ENCODE measurements around the gene PUM2.
A peak's percentile ranks its signal among the peaks of the same experiment; 100 is the strongest.

The PUM2 gene

GRCh38 chr2:20327370-20327769, 23.3 kb downstream of the PUM2 start:
- Histone ChIP-seq H3K36me3 (ENCODE audit: insufficient read depth, low read length) (peaks cover 29% of the 10 kb centered on the region), H3K9ac (ENCODE audit: low read depth, low read length) (peak overlapping the region; percentile 0), H3K4me3 (ENCODE audit: low read length) (no peak overlapping the region), H3K4me2 (ENCODE audit: low read length) (peak overlapping the region; percentile 40), H3K9me3 (replicated peaks; ENCODE audit: low read length) (no peaks in the 10 kb centered on the region), H3K4me1 (ENCODE audit: control insufficient read depth, insufficient read depth, low read length) (peaks cover 25% of the 10 kb centered on the region), H3K27me3 (ENCODE audit: control insufficient read depth, insufficient read depth, low read length) (no peaks in the 10 kb centered on the region)

GRCh38 chr2:20326163-20326780, 24.4 kb downstream of the PUM2 start:
- Histone ChIP-seq H3K4me2 (ENCODE audit: low read length) (no peak overlapping the region), H3K36me3 (ENCODE audit: insufficient read depth, low read length) (peaks cover 30% of the 10 kb centered on the region), H3K9ac (ENCODE audit: low read depth, low read length) (no peak overlapping the region), H3K9me3 (replicated peaks; ENCODE audit: low read length) (no peaks in the 10 kb centered on the region), H3K27me3 (ENCODE audit: control insufficient read depth, insufficient read depth, low read length) (no peaks in the 10 kb centered on the region), H3K4me1 (ENCODE audit: control insufficient read depth, insufficient read depth, low read length) (peaks cover 25% of the 10 kb centered on the region), H3K4me3 (ENCODE audit: low read length) (no peak overlapping the region)

- H3K9ac ChIP-seq (ENCODE audit: low read depth, low read length) = no peak overlapping the region
- H3K27me3 ChIP-seq (ENCODE audit: control insufficient read depth, insufficient read depth, low read length) = no peaks in the 10 kb centered on the region
- no peak overlapping the region for H3K4me2 ChIP-seq (ENCODE audit: low read length)
- H3K36me3 ChIP-seq (ENCODE audit: insufficient read depth, low read length) = peaks cover 42% of the 10 kb centered on the region
- no peaks in the 10 kb centered on the region for H3K9me3 ChIP-seq (replicated peaks; ENCODE audit: low read length)
- no peak overlapping the region for H3K4me3 ChIP-seq (ENCODE audit: low read length)
- H3K4me1 ChIP-seq (ENCODE audit: control insufficient read depth, insufficient read depth, low read length) = peaks cover 24% of the 10 kb centered on the region
Measured at GRCh38 chr2:20322527-20323300, 27.9 kb downstream of the PUM2 start.

- H3K36me3 ChIP-seq (ENCODE audit: insufficient read depth, low read length) = peaks cover 52% of the 10 kb centered on the region
- peaks cover 21% of the 10 kb centered on the region for H3K4me1 ChIP-seq (ENCODE audit: control insufficient read depth, insufficient read depth, low read length)
- H3K9ac ChIP-seq (ENCODE audit: low read depth, low read length) = no peak overlapping the region
- no peaks in the 10 kb centered on the region for H3K27me3 ChIP-seq (ENCODE audit: control insufficient read depth, insufficient read depth, low read length)
- H3K4me2 ChIP-seq (ENCODE audit: low read length) = no peak overlapping the region
- no peak overlapping the region for H3K4me3 ChIP-seq (ENCODE audit: low read length)
- H3K9me3 ChIP-seq (replicated peaks; ENCODE audit: low read length) = no peaks in the 10 kb centered on the region
Measured at GRCh38 chr2:20317690-20318089, 33.0 kb downstream of the PUM2 start.

GRCh38 chr2:20317197-20317596, 33.4 kb downstream of the PUM2 start:
- Histone ChIP-seq H3K4me3 (ENCODE audit: low read length) (no peak overlapping the region), H3K4me1 (ENCODE audit: control insufficient read depth, insufficient read depth, low read length) (peaks cover 21% of the 10 kb centered on the region), H3K27me3 (ENCODE audit: control insufficient read depth, insufficient read depth, low read length) (no peaks in the 10 kb centered on the region), H3K9me3 (replicated peaks; ENCODE audit: low read length) (no peaks in the 10 kb centered on the region), H3K36me3 (ENCODE audit: insufficient read depth, low read length) (peaks cover 51% of the 10 kb centered on the region), H3K4me2 (ENCODE audit: low read length) (no peak overlapping the region), H3K9ac (ENCODE audit: low read depth, low read length) (no peak overlapping the region)

- Histone ChIP-seq H3K9me3 (replicated peaks; ENCODE audit: low read length) (no peaks in the 10 kb centered on the region), H3K36me3 (ENCODE audit: insufficient read depth, low read length) (peaks cover 72% of the 10 kb centered on the region)
Measured at GRCh38 chr2:20314562-20315501, 35.8 kb downstream of the PUM2 start.

GRCh38 chr2:20313659-20314058, 37.0 kb downstream of the PUM2 start:
- Histone ChIP-seq H3K4me2 (ENCODE audit: low read length) (no peak overlapping the region), H3K4me1 (ENCODE audit: control insufficient read depth, insufficient read depth, low read length) (peaks cover 21% of the 10 kb centered on the region), H3K4me3 (ENCODE audit: low read length) (no peak overlapping the region), H3K9ac (ENCODE audit: low read depth, low read length) (no peak overlapping the region), H3K9me3 (replicated peaks; ENCODE audit: low read length) (no peaks in the 10 kb centered on the region), H3K36me3 (ENCODE audit: insufficient read depth, low read length) (peaks cover 66% of the 10 kb centered on the region), H3K27me3 (ENCODE audit: control insufficient read depth, insufficient read depth, low read length) (no peaks in the 10 kb centered on the region)

More at GRCh38 chr2:20314562-20315501, 35.8 kb downstream of the PUM2 start:
- H3K27me3 ChIP-seq (ENCODE audit: control insufficient read depth, insufficient read depth, low read length) = no peaks in the 10 kb centered on the region
- H3K4me3 ChIP-seq (ENCODE audit: low read length) = no peak overlapping the region
- H3K4me2 ChIP-seq (ENCODE audit: low read length) = peak overlapping the region; percentile 19
- peaks cover 21% of the 10 kb centered on the region for H3K4me1 ChIP-seq (ENCODE audit: control insufficient read depth, insufficient read depth, low read length)
- no peak overlapping the region for H3K9ac ChIP-seq (ENCODE audit: low read depth, low read length)

GRCh38 chr2:20309001-20309400, 41.6 kb downstream of the PUM2 start:
- Histone ChIP-seq H3K36me3 (ENCODE audit: insufficient read depth, low read length) (peaks cover 60% of the 10 kb centered on the region), H3K4me1 (ENCODE audit: control insufficient read depth, insufficient read depth, low read length) (peaks cover 22% of the 10 kb centered on the region), H3K9me3 (replicated peaks; ENCODE audit: low read length) (no peaks in the 10 kb centered on the region), H3K4me3 (ENCODE audit: low read length) (no peak overlapping the region), H3K27me3 (ENCODE audit: control insufficient read depth, insufficient read depth, low read length) (no peaks in the 10 kb centered on the region), H3K4me2 (ENCODE audit: low read length) (no peak overlapping the region), H3K9ac (ENCODE audit: low read depth, low read length) (no peak overlapping the region)

GRCh38 chr2:20307311-20307710, 43.3 kb downstream of the PUM2 start:
- H3K27me3 ChIP-seq (ENCODE audit: control insufficient read depth, insufficient read depth, low read length) = no peaks in the 10 kb centered on the region
- no peak overlapping the region for H3K4me2 ChIP-seq (ENCODE audit: low read length)
- H3K9ac ChIP-seq (ENCODE audit: low read depth, low read length) = no peak overlapping the region
- H3K36me3 ChIP-seq (ENCODE audit: insufficient read depth, low read length) = peaks cover 56% of the 10 kb centered on the region
- H3K4me3 ChIP-seq (ENCODE audit: low read length) = no peak overlapping the region
- H3K4me1 ChIP-seq (ENCODE audit: control insufficient read depth, insufficient read depth, low read length) = peaks cover 31% of the 10 kb centered on the region
- no peaks in the 10 kb centered on the region for H3K9me3 ChIP-seq (replicated peaks; ENCODE audit: low read length)

GRCh38 chr2:20304411-20304810, 46.2 kb downstream of the PUM2 start:
- Histone ChIP-seq H3K4me3 (ENCODE audit: low read length) (no peak overlapping the region), H3K4me1 (ENCODE audit: control insufficient read depth, insufficient read depth, low read length) (peaks cover 36% of the 10 kb centered on the region), H3K9ac (ENCODE audit: low read depth, low read length) (no peak overlapping the region), H3K9me3 (replicated peaks; ENCODE audit: low read length) (no peaks in the 10 kb centered on the region), H3K4me2 (ENCODE audit: low read length) (peak overlapping the region; percentile 43), H3K36me3 (ENCODE audit: insufficient read depth, low read length) (peaks cover 30% of the 10 kb centered on the region), H3K27me3 (ENCODE audit: control insufficient read depth, insufficient read depth, low read length) (no peaks in the 10 kb centered on the region)

- Histone ChIP-seq H3K4me2 (ENCODE audit: low read length) (peak overlapping the region; percentile 43), H3K4me1 (ENCODE audit: control insufficient read depth, insufficient read depth, low read length) (peaks cover 41% of the 10 kb centered on the region), H3K27me3 (ENCODE audit: control insufficient read depth, insufficient read depth, low read length) (no peaks in the 10 kb centered on the region), H3K36me3 (ENCODE audit: insufficient read depth, low read length) (peaks cover 30% of the 10 kb centered on the region), H3K4me3 (ENCODE audit: low read length) (no peak overlapping the region), H3K9me3 (replicated peaks; ENCODE audit: low read length) (no peaks in the 10 kb centered on the region), H3K9ac (ENCODE audit: low read depth, low read length) (no peak overlapping the region)
Measured at GRCh38 chr2:20303966-20304365, 46.7 kb downstream of the PUM2 start.

Measured in skeletal muscle satellite cell (primary cell).